Endodermal cell (in vitro differentiated cells): Measurements from ENCODE around the gene PHF20. TPM values are rescaled to one million over a fixed set of nuclear protein-coding genes. Genes with fewer than 3 reads are reported as not detected.

Source experiments
- DNase-seq: peaks from one replicate; pipeline ENCODE4 v3.0.0-alpha.2; 2017
- H3K27ac ChIP-seq: 2 replicates; pipeline ENCODE4 v1.5.1; 2013; ENCODE audit warnings: mild to moderate bottlenecking, low read depth, low read length, moderate library complexity
- H3K27me3 ChIP-seq: 2 replicates; pipeline ENCODE4 v1.6.1; 2013; ENCODE audit warnings: mild to moderate bottlenecking, low read length, moderate library complexity; ENCODE audit not compliant: insufficient read depth, control insufficient read depth, poor library complexity, severe bottlenecking
- H3K36me3 ChIP-seq: 2 replicates; pipeline ENCODE4 v1.7.0; 2013; ENCODE audit warnings: mild to moderate bottlenecking, low read length, moderate library complexity; ENCODE audit not compliant: control insufficient read depth, insufficient read depth
- H3K4me1 ChIP-seq: one replicate; pipeline ENCODE4 v1.7.0; 2013; ENCODE audit warnings: low read length; ENCODE audit not compliant: control insufficient read depth, insufficient read depth
- H3K4me3 ChIP-seq: 2 replicates; pipeline ENCODE4 v1.5.1; 2013; ENCODE audit warnings: mild to moderate bottlenecking, low read length, moderate library complexity
- H3K9ac ChIP-seq: 2 replicates; pipeline ENCODE4 v1.6.1; 2013; ENCODE audit warnings: mild to moderate bottlenecking, low read length, moderate library complexity; ENCODE audit not compliant: poor library complexity, severe bottlenecking; ENCODE audit errors: extremely low read depth
- H3K9me3 ChIP-seq: 2 replicates; pipeline ENCODE4 v1.6.1; 2013; ENCODE audit warnings: mild to moderate bottlenecking, low read length, moderate library complexity; ENCODE audit not compliant: control insufficient read depth
- H3K27ac Mint-ChIP-seq: 2 replicates; pipeline ENCODE4 v1.8.0; 2020; ENCODE audit warnings: mixed read lengths
- H3K27me3 Mint-ChIP-seq: 2 replicates; pipeline ENCODE4 v1.8.0; 2021; ENCODE audit warnings: mild to moderate bottlenecking, mixed read lengths; ENCODE audit not compliant: insufficient read depth
- H3K36me3 Mint-ChIP-seq: 2 replicates; pipeline ENCODE4 v1.8.0; 2020; ENCODE audit warnings: low read depth, mixed read lengths
- H3K4me1 Mint-ChIP-seq: 2 replicates; pipeline ENCODE4 v1.8.0; 2020; ENCODE audit warnings: mixed read lengths
- H3K4me3 Mint-ChIP-seq: 2 replicates; pipeline ENCODE4 v1.8.0; 2020; ENCODE audit warnings: mild to moderate bottlenecking, moderate library complexity, mixed read lengths
- H3K9me3 Mint-ChIP-seq: 2 replicates; pipeline ENCODE4 v1.8.0; 2020; ENCODE audit warnings: mild to moderate bottlenecking, mixed read lengths
- CTCF ChIP-seq: fragments of 200-600 bp; sonication (generic); conservative IDR thresholded peaks from 2 replicates; pipeline ENCODE4 v1.5.0; 2021; ENCODE audit warnings: antibody characterized with exemption, mild to moderate bottlenecking
- WGBS, 2 experiments: methylation state at CpG; one replicate each; pipeline versions ENCODE4 v1.1.5 to v1.1.7; 2013; ENCODE audit warnings: missing lambda C conversion rate in 2 of 2, mixed read lengths in 1 of 2; ENCODE audit not compliant: insufficient coverage in 1 of 2, insufficient read length in 1 of 2; 5-methylcytosine and 5-hydroxymethylcytosine counted together
- total RNA-seq, 2 donors: library from RNA; stranded (reverse); fragmentation: NEBNext Ultra II Directional in 1 of 2; extraction: Animal tissue kit (Norgen Biotek cat#: 25700) in 1 of 2; gene quantifications; 2 replicates in 1 of 2; 3 replicates in 1 of 2; pipeline ENCODE4 v1.2.1, GENCODE V29; 2021

PHF20 gene
- total RNA-seq, 2 donors from 2014 or later, result 68.1 to 78.8 TPM

- Histone ChIP-seq H3K4me3 (peak overlapping the region; percentile 99), H3K9me3 (no peaks in the 10 kb centered on the region), H3K9ac (no peak overlapping the region), H3K36me3 (peaks cover 71% of the 10 kb centered on the region), H3K4me1 (no peaks in the 10 kb centered on the region), H3K27ac (no peak overlapping the region), H3K27me3 (no peaks in the 10 kb centered on the region)
- peaks cover 68% of the 10 kb centered on the region for H3K36me3 Mint-ChIP-seq
- peaks cover 30% of the 10 kb centered on the region for H3K4me1 Mint-ChIP-seq
- no peak for TF ChIP-seq CTCF
- DNase-seq, result no peak
- H3K27me3 Mint-ChIP-seq, result no peaks in the 10 kb centered on the region
- H3K27ac Mint-ChIP-seq, result no peak overlapping the region
- peak overlapping the region; percentile 32 for H3K4me3 Mint-ChIP-seq
- H3K9me3 Mint-ChIP-seq, result no peaks in the 10 kb centered on the region
- WGBS, 2 experiments, result 85 to 97% methylated on average over 3 of the region's 4 CpGs
Measured at GRCh38 chr20:35738410-35739179, 33.2 kb upstream of the PHF20 start.

DNA sequence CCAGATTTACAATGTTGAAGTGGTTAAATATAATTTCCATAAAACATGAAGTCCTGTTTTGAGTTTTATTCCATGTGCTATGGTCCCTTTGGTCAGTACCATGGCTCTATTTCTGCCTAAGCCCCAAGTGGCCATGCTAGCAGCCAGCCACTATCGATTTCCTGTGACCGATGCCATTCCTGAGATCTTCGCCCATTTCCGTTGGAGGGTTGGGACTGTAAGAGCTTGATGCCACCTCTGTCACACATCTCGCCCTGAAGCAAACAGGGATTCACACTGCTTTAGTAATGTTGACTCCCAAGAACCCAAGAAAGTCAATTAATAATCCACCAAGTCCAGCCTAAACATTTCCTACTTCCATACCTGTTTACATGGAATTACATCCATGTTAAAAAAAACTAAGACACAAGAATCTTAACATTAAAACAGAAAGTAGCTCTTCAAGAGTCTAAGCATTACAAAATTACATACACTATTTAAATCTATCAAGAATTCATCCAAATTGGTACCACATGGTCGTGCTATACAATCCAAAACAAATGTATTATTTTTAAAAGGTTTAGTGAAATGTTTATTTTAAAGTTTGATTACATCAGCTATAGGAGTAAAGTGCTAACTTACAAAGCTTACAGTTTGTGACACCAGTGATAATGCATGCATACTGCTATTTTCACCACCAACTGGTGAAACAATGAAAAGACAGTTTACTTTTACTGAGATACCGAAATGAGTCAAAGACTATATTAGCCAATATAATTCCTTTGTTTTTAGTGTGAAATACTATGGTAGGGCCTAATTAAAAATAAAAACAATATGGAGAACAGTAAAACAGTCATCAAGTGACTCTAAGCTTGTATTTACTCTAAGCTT lies 32.3 kb upstream of the PHF20 start:
- Mint-ChIP-seq H3K4me3 (peak overlapping the region; percentile 100), H3K9me3 (no peaks in the 10 kb centered on the region), H3K27me3 (no peaks in the 10 kb centered on the region), H3K4me1 (peaks cover 27% of the 10 kb centered on the region), H3K36me3 (peaks cover 59% of the 10 kb centered on the region), H3K27ac (peak overlapping the region; percentile 78)
- Histone ChIP-seq H3K4me1 (no peaks in the 10 kb centered on the region), H3K36me3 (peaks cover 61% of the 10 kb centered on the region), H3K4me3 (peak overlapping the region; percentile 99), H3K27me3 (no peaks in the 10 kb centered on the region), H3K9ac (peak overlapping the region; percentile 100), H3K9me3 (no peaks in the 10 kb centered on the region), H3K27ac (no peak overlapping the region)
- peak; percentile 45 for DNase-seq
- peak; percentile 49 for TF ChIP-seq CTCF
- WGBS, 2 experiments, result 97 to 100% methylated on average over 5 to 6 of the region's 7 CpGs

DNA sequence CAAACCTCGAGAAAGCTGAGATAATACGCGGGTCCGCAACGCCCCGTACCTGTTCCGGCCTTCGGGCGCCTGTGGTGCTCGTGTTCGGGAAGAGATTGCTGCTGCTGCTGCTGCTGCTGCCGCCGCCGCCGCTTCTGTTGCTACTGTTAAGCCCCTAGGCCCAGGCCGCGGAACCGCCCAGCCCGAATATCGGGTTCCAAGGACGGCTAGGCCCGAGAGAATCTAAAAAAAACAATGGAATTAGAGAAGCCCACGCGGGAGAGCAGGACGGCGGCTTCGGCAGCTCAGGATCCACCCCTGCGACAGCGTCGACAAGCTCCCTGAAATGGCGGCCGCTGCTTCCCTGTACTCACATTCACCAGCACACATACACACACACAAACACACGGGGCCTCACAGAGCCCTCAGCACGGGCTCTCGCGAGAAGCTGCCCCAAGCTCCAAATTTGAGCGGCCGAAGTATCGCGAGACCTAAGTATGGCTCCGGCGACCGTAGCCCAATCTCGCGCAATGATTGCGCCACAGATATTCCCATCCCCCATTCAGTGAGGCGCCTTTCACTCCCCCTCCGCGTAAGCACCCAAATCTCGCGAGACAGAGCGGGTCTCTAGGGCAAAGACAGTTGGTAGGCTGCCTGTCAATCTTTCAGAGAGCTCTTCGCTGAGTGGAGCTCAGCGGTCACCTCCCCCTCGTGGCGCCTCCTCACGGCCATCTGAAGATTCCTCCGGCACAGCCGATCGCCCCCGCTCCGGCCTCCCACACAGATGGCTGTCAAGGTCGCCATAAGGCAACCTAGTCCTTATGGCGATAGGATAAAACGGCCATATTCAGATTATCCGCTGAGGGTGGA lies 29.7 kb upstream of the PHF20 start, which contains the start of gene RBM39:
TSS of gene RBM39 (minus strand) at position 369 of the 849 bp plus-strand sequence. CDS start 1,386 bp downstream, outside the sequence.
- Histone ChIP-seq H3K4me3 (peak within 1 kb of the TSS; percentile 99), H3K27ac (peak within 1 kb of the TSS; percentile 98), H3K36me3 (peaks cover 36% of the 10 kb centered on the region), H3K27me3 (no peaks in the 10 kb centered on the region), H3K4me1 (no peaks in the 10 kb centered on the region), H3K9me3 (no peaks in the 10 kb centered on the region), H3K9ac (peak within 1 kb of the TSS; percentile 100)
- Mint-ChIP-seq H3K4me1 (peaks cover 18% of the 10 kb centered on the region), H3K27ac (peak within 1 kb of the TSS; percentile 100), H3K9me3 (no peaks in the 10 kb centered on the region), H3K27me3 (no peaks in the 10 kb centered on the region), H3K36me3 (peaks cover 39% of the 10 kb centered on the region), H3K4me3 (peak within 1 kb of the TSS; percentile 100)
- TF ChIP-seq CTCF, result peak; percentile 63
- WGBS, 2 experiments, result 0% methylated on average over 52 to 66 of the region's 66 CpGs
- DNase-seq, result peak; percentile 100
